GM10248 (cell line): ENCODE measurements around the gene WNT16.
A peak's percentile ranks its signal among the peaks of the same experiment; 100 is the strongest.

Experiments
- CTCF ChIA-PET: fragments of 300-600 bp; sonication (Branson Sonifier 250); formaldehyde crosslinking; extraction: SDS; loops from one replicate; lab custom pipeline; 2021; ENCODE audit warnings: antibody characterized with exemption; lab: Yijun Ruan, JAX
- POLR2A ChIA-PET: fragments of 350-650 bp; sonication (Branson Sonifier 250); formaldehyde crosslinking; extraction: SDS; loops from one replicate; lab custom pipeline; 2020; ENCODE audit warnings: antibody characterized with exemption; lab: Yijun Ruan, JAX
- DNase-seq: peaks from one replicate; pipeline ENCODE4 v3.0.0; 2012; ENCODE audit errors: extremely low spot score
- TF ChIP-seq, protein P1 (sequence below): IDR thresholded peaks from 2 replicates; pipeline ENCODE4 v1.5.1; 2012; ENCODE audit warnings: mild to moderate bottlenecking, low read depth; ENCODE audit errors: extremely low read depth, missing control alignments, control extremely low read depth

The WNT16 gene

DNA sequence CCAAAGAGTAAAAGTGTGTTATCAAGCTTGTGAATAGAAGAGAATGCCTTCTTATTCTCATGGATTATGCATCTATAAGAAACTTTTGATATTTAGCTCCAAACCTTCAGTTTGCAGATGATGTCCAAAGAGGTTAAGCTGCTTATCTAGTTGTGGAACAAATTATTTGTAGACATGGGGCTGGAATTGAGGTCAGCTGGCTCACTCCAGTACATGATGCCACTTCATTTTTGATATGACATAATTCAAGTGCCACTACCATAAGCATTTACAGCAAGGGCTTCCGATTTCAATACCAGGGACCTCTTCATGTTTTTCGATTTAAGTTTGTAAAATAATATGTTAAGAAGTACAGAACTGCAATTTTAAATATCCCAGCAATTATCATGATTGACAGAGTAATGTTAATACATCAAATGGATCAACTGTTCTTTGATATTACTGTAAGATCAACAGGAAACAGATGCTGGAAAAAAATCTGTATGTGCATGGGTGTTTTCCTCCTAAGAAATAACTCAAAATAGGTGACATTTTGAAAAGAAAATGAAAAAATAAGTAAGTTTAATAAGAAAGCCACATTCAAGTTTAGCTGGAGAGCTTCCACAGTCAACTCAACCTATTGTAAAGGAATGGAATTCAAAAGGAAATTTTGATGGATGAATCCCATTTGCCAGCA, 54.6 kb downstream of the WNT16 start:
- ChIA-PET CTCF (interaction anchor here (0.8 to 10.4 kb wide), 5 partner anchors 10 to 158 kb away, joined by 3 to 158 read pairs (median 21); partner anchors contain the start of gene FAM3C), POLR2A (no interaction called here)
- no peak for DNase-seq
- TF ChIP-seq, protein P1, sequence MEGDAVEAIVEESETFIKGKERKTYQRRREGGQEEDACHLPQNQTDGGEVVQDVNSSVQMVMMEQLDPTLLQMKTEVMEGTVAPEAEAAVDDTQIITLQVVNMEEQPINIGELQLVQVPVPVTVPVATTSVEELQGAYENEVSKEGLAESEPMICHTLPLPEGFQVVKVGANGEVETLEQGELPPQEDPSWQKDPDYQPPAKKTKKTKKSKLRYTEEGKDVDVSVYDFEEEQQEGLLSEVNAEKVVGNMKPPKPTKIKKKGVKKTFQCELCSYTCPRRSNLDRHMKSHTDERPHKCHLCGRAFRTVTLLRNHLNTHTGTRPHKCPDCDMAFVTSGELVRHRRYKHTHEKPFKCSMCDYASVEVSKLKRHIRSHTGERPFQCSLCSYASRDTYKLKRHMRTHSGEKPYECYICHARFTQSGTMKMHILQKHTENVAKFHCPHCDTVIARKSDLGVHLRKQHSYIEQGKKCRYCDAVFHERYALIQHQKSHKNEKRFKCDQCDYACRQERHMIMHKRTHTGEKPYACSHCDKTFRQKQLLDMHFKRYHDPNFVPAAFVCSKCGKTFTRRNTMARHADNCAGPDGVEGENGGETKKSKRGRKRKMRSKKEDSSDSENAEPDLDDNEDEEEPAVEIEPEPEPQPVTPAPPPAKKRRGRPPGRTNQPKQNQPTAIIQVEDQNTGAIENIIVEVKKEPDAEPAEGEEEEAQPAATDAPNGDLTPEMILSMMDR: no peak

DNA sequence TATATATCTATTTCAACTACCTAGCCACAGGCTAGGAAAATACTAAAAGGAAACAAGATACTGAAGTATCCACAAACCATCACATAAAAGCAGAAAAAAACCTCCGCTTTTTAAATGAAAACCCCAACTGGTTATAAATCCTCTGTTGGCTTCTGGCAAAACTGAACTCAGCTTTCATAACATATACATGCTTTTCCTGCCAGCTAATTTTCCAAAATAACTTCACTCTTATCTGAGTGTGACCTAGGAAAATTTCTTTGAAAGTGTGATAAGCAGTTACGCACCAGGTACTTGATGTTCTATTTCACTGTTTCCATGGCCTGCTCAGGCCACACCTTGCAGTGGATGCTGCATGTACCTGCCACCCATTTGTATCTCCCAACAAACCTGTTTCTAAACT, 55.5 kb downstream of the WNT16 start:
- TF ChIP-seq, protein P1: no peak
- ChIA-PET CTCF (interaction anchor here (2.6 to 10.4 kb wide), 3 partner anchors 10 to 17 kb away, joined by 21 to 158 read pairs (median 61); partner anchors contain the start of gene FAM3C), POLR2A (no interaction called here)
- DNase-seq: no peak

DNA sequence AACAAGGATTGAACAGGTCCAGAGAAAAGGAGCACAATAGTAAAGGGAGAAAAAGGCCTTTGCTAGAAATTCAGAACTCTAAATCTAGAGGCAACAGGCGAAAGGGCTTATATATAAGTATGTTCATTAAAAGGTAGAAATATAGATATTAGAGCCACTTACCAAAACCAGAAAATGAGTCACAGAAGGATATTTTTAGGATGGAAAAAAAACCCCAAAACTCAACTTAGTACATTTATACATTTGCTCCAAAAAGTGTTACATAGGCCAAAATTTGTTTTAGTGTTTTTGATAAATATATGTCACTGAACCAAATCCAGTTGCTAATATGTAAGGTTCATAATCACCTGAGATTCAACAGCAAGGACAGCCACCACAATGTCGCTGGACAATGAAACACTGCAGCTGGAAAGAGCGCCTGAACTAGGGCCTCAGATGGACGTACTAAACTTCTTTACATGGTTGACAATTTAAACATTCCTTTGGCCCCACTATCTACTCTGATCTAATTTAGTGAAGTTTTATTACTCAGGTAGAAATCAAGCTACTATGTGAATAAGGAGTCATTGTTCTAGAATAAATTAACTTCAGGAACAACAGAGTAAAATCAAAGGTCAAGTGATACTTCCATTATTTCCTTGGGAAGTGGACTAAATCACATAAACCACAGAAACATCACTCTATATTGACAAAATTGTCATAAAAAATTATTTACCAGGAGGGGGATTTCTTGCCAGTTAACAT, 56.4 kb downstream of the WNT16 start:
- CTCF ChIA-PET: interaction anchor here (1.0 to 10.4 kb wide), 6 partner anchors 11 to 168 kb away, joined by 3 to 158 read pairs (median 28); partner anchors contain the start of gene FAM3C
- TF ChIP-seq, protein P1: no peak
- POLR2A ChIA-PET: interaction anchor here (1.8 kb wide), 1 partner anchor 11 kb away, joined by 8 read pairs; the partner anchor contains the start of gene FAM3C
- no peak for DNase-seq

- ChIA-PET CTCF (interaction anchor here (1.0 to 10.4 kb wide), 7 partner anchors 10 to 167 kb away, joined by 3 to 158 read pairs (median 5); partner anchors contain the start of gene FAM3C), POLR2A (interaction anchor here (1.8 kb wide), 1 partner anchor 10 kb away, joined by 8 read pairs; the partner anchor contains the start of gene FAM3C)
- peak; percentile 41 for DNase-seq
- TF ChIP-seq, protein P1: no peak
Observed at GRCh38 chr7:121385800-121386179, 57.0 kb downstream of the WNT16 start.

GRCh38 chr7:121388950-121389349, 60.1 kb downstream of the WNT16 start:
- POLR2A ChIA-PET: no interaction called here
- CTCF ChIA-PET: interaction anchor here (0.9 to 10.4 kb wide), 7 partner anchors 7 to 158 kb away, joined by 3 to 158 read pairs (median 35); partner anchors contain the start of gene FAM3C
- TF ChIP-seq, protein P1: no peak
- no peak for DNase-seq

- CTCF ChIA-PET: interaction anchor here (1.3 to 5.9 kb wide), 3 partner anchors 10 to 157 kb away, joined by 3 to 35 read pairs (median 35); no protein-coding TSS in a partner anchor
- TF ChIP-seq, protein P1: no peak
- POLR2A ChIA-PET: no interaction called here
- DNase-seq: no peak
Observed at GRCh38 chr7:121390109-121390508, 61.3 kb downstream of the WNT16 start.
